ENCODE data around the gene NTRK1. TPM values are rescaled to one million over a fixed set of nuclear protein-coding genes. Genes with fewer than 3 reads are reported as not detected.

NTRK1 gene
- total RNA-seq, 2 donors from 2014 or later, result 0.56 to 1.1 TPM

DNA sequence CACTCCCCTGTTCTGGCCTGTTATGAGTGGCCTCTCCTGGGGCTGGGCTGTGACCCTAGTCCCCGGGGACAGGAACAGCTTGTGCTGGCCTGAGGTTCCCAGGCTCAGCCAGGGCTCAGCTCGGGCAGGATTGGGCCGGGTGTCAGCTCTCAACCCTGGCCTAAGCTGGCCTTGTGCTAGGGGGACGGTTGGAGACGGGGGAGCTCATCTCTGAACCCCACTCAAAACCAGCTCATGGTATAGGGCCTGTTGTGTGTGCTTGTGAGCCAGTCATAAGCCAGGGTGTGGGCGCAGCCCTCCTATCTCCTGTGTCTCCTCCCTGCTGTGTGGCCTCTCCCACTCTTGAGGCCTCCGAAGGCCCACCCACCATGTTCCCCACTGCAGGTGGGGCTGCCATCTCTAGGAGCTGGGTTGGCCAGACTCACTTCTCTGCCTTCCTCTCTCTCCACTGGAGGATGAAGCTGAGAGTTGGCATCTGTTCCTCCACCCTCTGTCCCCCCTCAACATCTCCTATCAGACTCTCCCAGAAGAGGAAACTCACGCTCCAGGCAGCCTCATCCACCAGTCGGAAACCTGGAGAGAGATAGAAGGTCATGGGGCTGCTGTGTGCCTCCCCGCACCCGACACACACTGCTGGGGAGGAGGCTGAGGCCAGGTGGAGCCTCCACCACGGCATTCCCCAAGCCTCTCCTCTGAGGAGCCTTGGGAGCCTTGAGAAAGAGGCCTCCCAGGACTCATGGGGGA is 34.2 kb downstream of the NTRK1 start:
- TF ChIP-seq, protein P1, sequence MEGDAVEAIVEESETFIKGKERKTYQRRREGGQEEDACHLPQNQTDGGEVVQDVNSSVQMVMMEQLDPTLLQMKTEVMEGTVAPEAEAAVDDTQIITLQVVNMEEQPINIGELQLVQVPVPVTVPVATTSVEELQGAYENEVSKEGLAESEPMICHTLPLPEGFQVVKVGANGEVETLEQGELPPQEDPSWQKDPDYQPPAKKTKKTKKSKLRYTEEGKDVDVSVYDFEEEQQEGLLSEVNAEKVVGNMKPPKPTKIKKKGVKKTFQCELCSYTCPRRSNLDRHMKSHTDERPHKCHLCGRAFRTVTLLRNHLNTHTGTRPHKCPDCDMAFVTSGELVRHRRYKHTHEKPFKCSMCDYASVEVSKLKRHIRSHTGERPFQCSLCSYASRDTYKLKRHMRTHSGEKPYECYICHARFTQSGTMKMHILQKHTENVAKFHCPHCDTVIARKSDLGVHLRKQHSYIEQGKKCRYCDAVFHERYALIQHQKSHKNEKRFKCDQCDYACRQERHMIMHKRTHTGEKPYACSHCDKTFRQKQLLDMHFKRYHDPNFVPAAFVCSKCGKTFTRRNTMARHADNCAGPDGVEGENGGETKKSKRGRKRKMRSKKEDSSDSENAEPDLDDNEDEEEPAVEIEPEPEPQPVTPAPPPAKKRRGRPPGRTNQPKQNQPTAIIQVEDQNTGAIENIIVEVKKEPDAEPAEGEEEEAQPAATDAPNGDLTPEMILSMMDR (IDR thresholded peaks at IDR 0.05), result no peak
- no peak overlapping the region for H3K4me3 ChIP-seq
- peaks cover 16% of the 10 kb centered on the region for H3K27me3 ChIP-seq
- H3K9ac ChIP-seq (ENCODE audit: low read depth in 2 of 2, low read length in 2 of 2), result peak overlapping the region; percentile 1 to 48
- H3K4me1 ChIP-seq, result no peaks in the 10 kb centered on the region
- H3K9me3 ChIP-seq, result no peaks in the 10 kb centered on the region
- H3K36me3 ChIP-seq, result no peaks in the 10 kb centered on the region
- no peak for DNase-seq
- intact Hi-C loops (cut with DNase I), result loop anchor here (5.0 kb wide), 1 partner anchor 32 kb away; no protein-coding TSS in a partner anchor
- peak overlapping the region; percentile 7 for H3K27ac ChIP-seq

DNA sequence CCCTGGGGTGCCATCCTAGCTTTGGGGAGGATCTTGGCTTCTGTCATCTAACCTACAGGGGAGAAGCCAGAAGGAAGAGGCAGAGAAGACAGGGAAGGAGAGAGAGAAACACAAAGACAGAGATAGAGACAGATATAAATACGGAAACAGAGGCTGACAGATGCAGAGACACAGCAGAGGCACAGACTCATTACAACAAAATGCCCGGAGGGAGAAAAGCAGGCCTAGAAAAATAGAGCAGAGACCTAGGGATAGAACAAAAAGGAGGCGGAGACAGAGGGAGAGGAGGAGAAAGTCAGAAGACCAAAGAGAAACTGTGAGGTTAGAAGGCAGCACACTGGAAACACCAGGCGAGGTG is 34.8 kb downstream of the NTRK1 start:
- H3K4me1 ChIP-seq, result no peaks in the 10 kb centered on the region
- H3K9me3 ChIP-seq, result no peaks in the 10 kb centered on the region
- no peak for DNase-seq
- H3K27me3 ChIP-seq, result peaks cover 16% of the 10 kb centered on the region
- peak overlapping the region; percentile 7 for H3K27ac ChIP-seq
- H3K36me3 ChIP-seq, result no peaks in the 10 kb centered on the region
- no peak overlapping the region for H3K4me3 ChIP-seq
- TF ChIP-seq, protein P1 (IDR thresholded peaks at IDR 0.05), result no peak
- intact Hi-C loops (cut with DNase I), result no loop called here
- H3K9ac ChIP-seq (ENCODE audit: low read depth in 2 of 2, low read length in 2 of 2), result peak overlapping the region in 1 of 2 donors; percentile 1

DNA sequence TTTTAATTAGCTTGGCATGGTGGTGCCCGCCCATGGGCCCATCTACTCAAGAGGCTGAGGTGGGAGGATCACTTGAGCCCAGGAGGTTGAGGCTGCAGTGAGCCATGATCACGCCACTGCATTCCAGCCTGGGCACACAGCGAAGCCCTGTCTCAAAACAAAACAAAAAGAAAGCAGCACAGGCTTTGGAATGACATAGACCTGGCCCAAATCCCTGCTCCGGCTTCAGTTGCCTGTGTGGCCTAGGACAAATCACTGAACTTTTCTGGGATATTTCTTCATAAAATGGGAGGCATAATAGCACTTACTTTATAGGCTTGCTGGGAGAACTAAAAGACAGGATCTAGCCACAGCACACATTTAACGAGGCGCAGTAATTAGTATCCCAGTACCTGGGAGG is 35.3 kb downstream of the NTRK1 start:
- Histone ChIP-seq H3K9me3 (no peaks in the 10 kb centered on the region), H3K9ac (ENCODE audit: low read depth in 2 of 2, low read length in 2 of 2) (no peak overlapping the region), H3K27me3 (peaks cover 16% of the 10 kb centered on the region), H3K4me3 (no peak overlapping the region), H3K4me1 (no peaks in the 10 kb centered on the region), H3K27ac (peak overlapping the region; percentile 7), H3K36me3 (no peaks in the 10 kb centered on the region)
- intact Hi-C loops (cut with DNase I), result no loop called here
- TF ChIP-seq, protein P1 (IDR thresholded peaks at IDR 0.05), result no peak
- DNase-seq, result no peak

DNA sequence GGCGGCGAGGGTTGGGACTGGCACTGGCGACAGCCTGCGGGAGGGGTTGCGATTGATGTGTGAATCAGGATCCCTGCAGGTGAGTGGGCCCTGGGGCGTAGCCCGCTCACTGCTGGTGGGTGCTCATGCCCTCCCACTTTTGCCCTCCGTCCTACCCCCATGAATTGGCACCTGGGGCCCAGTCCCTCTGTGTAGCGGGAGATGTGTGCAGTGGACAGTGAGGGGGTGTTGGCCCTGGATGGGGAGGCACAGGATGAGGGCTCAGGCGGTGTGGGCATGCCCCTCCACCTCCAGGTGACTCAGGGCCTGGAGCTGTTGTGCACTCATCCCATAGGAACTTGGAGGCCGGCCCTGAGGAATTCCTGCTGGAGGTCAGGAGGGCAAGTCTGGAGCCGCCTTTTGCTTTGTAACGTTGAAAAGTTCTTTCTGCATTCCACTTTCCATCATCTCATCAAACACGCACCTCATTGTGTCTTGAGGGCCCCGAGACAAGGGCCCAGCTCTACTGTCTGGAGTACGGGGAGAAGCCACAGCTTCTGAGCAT is 35.9 kb downstream of the NTRK1 start:
- no peak overlapping the region for H3K4me3 ChIP-seq
- DNase-seq, result no peak
- H3K9me3 ChIP-seq, result no peaks in the 10 kb centered on the region
- H3K4me1 ChIP-seq, result no peaks in the 10 kb centered on the region
- intact Hi-C loops (cut with DNase I), result no loop called here
- H3K36me3 ChIP-seq, result no peaks in the 10 kb centered on the region
- TF ChIP-seq, protein P1 (IDR thresholded peaks at IDR 0.05), result no peak
- H3K27me3 ChIP-seq, result peaks cover 15% of the 10 kb centered on the region
- H3K27ac ChIP-seq, result no peak overlapping the region
- peak overlapping the region in 1 of 2 donors; percentile 9 for H3K9ac ChIP-seq (ENCODE audit: low read depth in 2 of 2, low read length in 2 of 2)

DNA sequence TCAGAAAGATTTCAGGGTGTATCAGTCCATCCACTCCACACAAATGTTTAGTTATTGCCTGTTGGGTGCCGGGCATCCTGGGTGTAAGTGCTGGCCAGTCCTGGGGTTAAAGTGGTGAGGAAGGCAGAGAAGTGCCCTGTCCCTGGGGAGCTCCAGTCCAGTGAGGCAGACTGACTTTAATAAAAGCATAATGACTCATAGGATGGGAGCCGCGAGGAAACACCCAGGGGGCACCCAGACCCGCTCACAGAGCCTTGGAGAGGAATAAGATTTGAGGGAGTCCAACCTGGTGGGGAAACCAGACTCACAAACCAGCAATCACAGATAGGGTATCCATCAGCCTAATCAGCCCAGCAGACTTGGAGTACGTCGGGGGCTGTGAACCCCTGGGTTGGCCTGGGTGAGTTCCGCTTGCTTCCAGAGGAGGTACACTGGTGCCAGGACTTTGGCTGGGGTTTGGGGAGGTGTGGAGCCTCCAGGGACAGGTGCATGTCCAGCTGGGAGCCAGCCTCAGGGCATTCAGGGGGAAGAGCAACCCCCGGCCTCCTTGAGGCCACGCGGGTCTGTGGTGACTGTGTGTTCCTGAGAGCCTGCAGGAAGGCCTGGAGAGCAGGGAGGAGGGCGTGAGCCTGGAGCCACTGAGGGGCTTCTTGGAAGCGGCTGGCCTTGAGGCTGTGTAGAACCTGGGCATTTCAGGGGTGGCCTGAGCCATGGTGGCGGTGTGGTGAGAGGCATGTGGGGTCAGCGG is 36.6 kb downstream of the NTRK1 start:
- TF ChIP-seq, protein P1 (IDR thresholded peaks at IDR 0.05), result no peak
- Histone ChIP-seq H3K4me3 (no peak overlapping the region), H3K9ac (ENCODE audit: low read depth in 2 of 2, low read length in 2 of 2) (no peak overlapping the region), H3K4me1 (no peaks in the 10 kb centered on the region), H3K27ac (no peak overlapping the region), H3K27me3 (peaks cover 10% of the 10 kb centered on the region), H3K36me3 (no peaks in the 10 kb centered on the region), H3K9me3 (no peaks in the 10 kb centered on the region)
- DNase-seq, result no peak
- intact Hi-C loops (cut with DNase I), result no loop called here

Measured in colonic mucosa (tissue), 4 donors.